CD4-positive, alpha-beta T cell treated with Interleukin-6 at 100 ng/mL for 8 hours (primary cell): ENCODE results near the gene CRK.

ENCODE experiments used
- DNase-seq: peaks from one replicate; pipeline ENCODE4 v3.0.0-alpha.2; 2020; ENCODE audit warnings: mixed read lengths, low spot score

CRK gene

DNA sequence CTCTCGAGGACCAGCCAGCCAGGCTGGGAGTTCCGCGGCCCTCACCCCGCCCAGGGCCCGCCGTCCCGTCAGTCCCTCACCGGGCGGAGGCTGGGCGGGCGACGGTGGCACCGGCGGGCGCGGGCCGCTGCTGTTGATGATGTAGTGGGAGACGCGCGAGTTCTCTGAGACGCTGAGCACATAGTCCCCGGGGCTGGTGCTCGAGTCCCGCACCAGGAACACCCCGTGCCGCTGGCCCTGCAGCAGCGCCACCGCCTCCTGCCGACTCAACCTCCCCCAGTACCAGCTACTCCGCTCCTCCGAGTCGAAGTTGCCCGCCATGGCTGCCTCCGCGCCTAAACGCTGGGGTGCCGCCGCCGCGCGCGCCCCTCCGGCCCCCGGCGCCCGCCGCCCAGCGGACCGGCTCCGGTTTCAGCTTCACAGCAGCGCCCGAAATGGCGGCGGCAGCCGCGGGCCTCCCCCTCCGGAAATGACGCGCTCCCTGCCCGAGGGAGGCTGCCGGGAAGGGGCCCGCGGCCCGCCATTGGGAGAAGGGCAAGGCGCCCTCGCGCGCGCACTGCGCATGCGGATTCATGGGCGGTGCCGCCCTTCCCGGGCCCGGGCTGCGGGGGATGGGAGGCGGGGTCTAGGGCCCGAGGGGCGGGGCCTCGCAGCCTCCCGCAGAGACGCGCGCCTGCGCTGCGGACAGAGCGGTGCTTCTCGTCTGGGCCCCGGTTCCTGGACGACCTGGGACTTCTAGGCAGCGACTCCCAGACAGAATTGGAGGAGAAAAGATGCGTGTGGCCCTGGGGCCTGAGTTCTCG lies at the start of gene CRK:
Gene CRK (minus strand): TSS at position 436 of the 803 bp plus-strand sequence. CDS start 115 bp downstream, at position 321.
- DNase-seq, result peak; percentile 98

DNA sequence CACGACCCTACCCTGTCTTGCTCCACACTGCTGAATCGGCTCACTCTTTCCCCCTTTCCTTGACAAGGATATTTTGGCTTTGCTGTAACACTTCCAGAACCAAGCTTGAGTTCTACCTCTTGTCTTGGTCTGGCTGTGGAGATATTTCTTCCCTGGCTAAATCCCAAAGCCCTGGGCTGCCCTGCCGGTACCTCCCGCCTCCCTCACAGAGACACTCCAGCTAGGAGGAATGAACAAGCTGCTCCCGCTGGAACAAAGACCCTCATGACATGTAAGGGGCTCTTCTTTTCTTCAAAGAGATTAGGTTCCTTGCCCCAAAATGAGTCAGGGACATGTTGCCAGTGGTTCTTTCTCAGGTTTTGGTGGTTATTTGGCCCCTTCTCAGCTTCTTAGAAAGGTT lies 49.6 kb upstream of the CRK start:
- DNase-seq, result no peak

GRCh38 chr17:1504866-1505265 lies 48.8 kb upstream of the CRK start:
- DNase-seq, result no peak

DNA sequence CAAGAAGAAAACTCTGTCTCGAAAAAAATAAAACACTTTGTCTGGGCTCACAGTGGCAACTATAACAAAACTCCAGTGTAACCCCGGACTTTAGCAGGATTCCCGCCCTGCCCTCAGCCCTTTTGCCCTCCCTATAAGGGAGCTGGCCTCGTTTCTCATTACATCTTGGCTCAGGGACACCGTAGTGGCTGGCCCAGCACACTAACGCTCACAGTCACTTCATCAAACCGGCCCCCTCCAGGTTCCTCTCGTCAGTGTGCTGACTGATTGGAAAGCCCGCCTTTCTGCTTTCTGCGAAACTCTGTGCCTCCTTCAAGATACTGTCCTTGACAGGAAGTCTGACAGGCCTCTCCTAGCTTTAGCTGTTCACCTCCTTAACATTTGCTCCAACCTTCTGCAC lies 47.7 kb upstream of the CRK start:
- DNase-seq, result no peak

DNA sequence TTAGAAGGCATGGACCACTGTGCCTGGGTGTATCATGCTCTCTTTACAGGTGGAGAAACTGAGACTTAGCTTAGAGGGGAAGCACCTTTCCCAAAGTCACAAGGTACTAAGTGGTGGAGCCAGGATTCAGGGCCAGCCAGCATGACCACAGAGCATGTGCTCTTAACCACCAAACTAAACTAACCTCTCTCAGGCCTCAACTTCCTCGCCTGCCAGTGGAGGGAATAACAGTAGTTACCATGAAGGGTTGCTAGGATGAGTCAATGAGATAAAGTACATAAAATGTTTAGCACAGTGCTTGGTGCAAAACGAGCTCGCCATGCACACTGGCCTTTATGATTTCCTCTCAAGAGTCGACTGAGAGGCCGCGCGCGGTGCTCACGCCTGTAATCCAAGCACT lies 42.8 kb upstream of the CRK start:
- no peak for DNase-seq

- DNase-seq, result no peak
Observed at GRCh38 chr17:1498233-1498632, 42.2 kb upstream of the CRK start.

- no peak for DNase-seq
Observed at GRCh38 chr17:1497831-1498230, 41.8 kb upstream of the CRK start.

DNA sequence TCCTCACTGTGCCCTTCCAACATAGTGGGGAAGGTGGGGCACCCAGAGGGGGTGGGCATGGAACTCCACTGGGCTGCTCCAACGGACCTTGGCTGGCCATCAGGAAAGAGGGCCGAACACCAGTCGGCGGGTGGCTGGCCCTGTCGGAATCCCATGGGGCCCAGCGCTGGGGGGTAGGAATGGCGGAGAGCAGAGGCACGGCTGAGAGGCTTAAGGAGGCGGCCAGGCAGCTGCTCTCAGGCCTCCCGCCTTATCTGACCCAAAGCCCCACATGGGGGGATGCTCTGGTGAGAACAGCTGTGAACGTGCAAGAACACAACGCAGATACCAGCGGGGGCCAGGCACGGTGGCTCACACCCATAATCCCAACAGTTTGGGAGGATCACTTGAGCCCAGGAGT lies 40.8 kb upstream of the CRK start:
- no peak for DNase-seq

- no peak for DNase-seq
Observed at GRCh38 chr17:1495265-1495989, 39.4 kb upstream of the CRK start.

- no peak for DNase-seq
Observed at GRCh38 chr17:1494736-1495253, 38.8 kb upstream of the CRK start.

- no peak for DNase-seq
Observed at GRCh38 chr17:1494203-1494602, 38.2 kb upstream of the CRK start.

DNA sequence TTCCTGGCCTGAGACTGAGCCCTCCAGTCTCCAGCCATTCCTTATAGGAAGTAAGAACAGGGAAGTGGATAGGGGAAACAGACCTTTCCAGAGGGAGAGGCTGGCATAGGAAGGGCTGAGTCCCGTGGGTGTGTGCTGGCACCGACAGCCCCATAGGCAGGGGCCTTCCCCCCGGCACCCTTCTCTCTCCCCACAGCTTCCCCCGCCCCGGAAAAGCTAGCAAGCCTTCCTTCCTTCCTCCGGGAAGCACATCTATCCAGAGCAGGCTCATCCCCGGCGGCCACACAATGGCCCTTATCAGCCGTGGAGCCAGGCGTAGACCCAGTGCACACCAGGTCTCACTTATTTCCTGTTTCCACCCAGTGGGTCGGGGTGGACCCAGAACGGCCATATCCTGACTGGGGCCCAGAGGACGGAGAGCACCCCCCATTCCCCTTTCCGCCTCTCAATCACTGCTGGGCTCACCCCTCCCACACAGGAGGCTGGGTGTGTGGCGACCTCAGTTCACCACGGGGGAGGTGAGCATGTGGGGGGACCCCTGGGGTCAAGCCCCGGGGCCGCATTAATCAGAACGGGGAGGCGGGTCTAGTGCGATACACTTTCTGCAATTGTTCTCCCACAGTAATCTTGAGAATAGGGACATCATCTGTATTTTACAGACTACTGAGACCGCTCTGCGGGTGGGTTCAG lies 37.4 kb upstream of the CRK start:
- DNase-seq, result no peak

GRCh38 chr17:1492249-1493206 lies 36.5 kb upstream of the CRK start, which contains the start of gene MYO1C:
TSS of gene MYO1C (minus strand) at chr17:1492686. CDS start at chr17:1492487, 199 bp downstream.
- DNase-seq, result no peak

- no peak for DNase-seq
Observed at GRCh38 chr17:1491443-1492248, 35.6 kb upstream of the CRK start.

GRCh38 chr17:1490643-1491442 lies 34.8 kb upstream of the CRK start:
- peak; percentile 53 for DNase-seq

DNA sequence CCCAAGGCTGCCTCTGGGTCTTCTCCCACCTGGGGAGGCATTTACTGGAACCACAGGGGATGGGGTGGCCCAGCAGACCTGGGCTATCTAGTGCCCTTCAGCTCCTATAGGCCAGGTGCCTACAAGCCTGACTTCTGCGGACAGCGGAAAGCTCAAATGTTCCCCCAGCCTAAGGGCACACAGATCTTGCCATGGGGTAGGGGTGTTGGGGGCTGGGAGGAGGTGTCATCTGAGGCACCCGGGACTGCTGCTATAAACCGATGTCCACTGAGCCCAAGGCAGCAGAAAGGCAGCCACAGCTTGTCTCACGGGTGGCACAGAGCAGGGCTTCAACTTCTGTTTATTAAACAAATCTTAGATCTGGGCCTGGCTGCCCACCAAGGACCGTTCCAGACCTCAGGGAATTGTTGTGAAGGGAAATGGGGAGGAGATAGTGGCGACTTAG lies 32.8 kb upstream of the CRK start:
- no peak for DNase-seq

DNA sequence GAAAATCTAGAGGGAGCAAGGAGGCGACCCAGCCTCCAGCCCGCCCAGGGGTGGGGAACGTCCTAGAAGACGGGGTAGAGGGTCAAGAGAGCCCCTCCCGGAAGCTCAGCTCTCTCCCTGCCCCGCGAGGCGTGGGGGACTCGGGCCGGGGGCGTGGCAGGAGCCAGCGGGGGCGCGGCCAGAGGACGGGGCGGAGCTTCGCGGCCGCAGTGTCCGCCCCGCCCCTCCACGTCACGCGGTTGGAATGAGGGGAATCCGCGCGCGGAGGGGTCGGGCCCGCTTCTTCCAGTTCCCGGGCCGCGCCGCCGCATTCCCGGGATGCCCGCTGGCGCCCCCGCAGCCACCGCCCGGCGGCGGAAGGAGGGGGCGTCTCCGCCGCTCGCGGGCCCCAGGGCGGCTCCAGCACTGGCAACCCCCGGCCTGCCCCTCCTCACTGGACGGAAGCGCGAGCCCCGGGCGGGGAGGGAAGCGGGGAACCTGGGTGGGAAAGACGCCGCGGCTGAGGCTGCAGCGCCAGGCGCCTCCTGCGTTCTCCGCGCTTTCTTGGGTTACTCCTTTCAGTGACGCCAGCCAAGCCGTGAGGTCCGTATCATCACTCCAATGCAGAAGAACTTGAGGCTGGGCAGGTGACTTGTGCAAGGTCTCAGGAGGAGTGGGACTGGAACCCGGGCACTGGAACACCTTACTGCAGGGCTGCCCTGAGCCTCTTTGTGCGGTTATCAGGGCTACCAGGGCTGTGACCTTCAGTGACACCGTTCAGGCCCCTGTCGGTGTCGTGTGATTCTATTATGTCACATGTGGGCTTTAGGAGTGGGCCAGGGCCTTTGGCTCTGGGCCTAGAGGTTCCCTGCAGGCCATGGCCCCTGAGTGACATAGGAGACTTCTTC lies 32.1 kb upstream of the CRK start:
- DNase-seq, result peak; percentile 52
